ENCODE measurements around the gene CFAP53.

The CFAP53 gene

GRCh38 chr18:50182511-50182910 lies 83.8 kb downstream of the CFAP53 start:
- no peak for TF ChIP-seq CTCF (IDR thresholded peaks at IDR 0.05)
- no peak for TF ChIP-seq ZFX (IDR thresholded peaks at IDR 0.05; ENCODE audit: borderline replicate concordance)
- H3K27ac ChIP-seq, result no peak overlapping the region

- H3K27ac ChIP-seq, result no peak overlapping the region
- TF ChIP-seq CTCF (IDR thresholded peaks at IDR 0.05), result no peak
- no peak for TF ChIP-seq ZFX (IDR thresholded peaks at IDR 0.05; ENCODE audit: borderline replicate concordance)
Observed at GRCh38 chr18:50181590-50181989, 84.7 kb downstream of the CFAP53 start.

GRCh38 chr18:50179465-50179864 lies 86.8 kb downstream of the CFAP53 start:
- H3K27ac ChIP-seq, result no peak overlapping the region
- no peak for TF ChIP-seq ZFX (IDR thresholded peaks at IDR 0.05; ENCODE audit: borderline replicate concordance)
- TF ChIP-seq CTCF (IDR thresholded peaks at IDR 0.05), result no peak

GRCh38 chr18:50177294-50177992 lies 88.9 kb downstream of the CFAP53 start:
- no peak overlapping the region for H3K27ac ChIP-seq
- TF ChIP-seq CTCF (IDR thresholded peaks at IDR 0.05) (no peak), ZFX (IDR thresholded peaks at IDR 0.05; ENCODE audit: borderline replicate concordance) (no peak)
